Esophagus muscularis mucosa (tissue), 3 donors: ENCODE results near the gene CSRNP3.

ENCODE experiments used
- POLR2A ChIP-seq: fragments of 450-650 bp; IDR thresholded peaks from one replicate; pipeline ENCODE4 v1.6.1; 2017; ENCODE audit warnings: antibody characterized with exemption, moderate library complexity, mild to moderate bottlenecking, low read depth
- POLR2AphosphoS5 ChIP-seq, 2 donors: sonication (generic); formaldehyde crosslinking; IDR thresholded peaks; one replicate each; pipeline ENCODE4 v1.6.1; 2017; ENCODE audit warnings: antibody characterized with exemption in 2 of 2
- TF ChIP-seq, protein P1 (sequence below), 3 experiments: fragments of 200-600 bp in 2 of 3; fragments of 450-650 bp in 1 of 3; sonication (generic) in 2 of 3; IDR thresholded peaks; one replicate each; pipeline ENCODE4 v1.5.1; 2017 to 2019; ENCODE audit warnings: antibody characterized with exemption in 3 of 3, mild to moderate bottlenecking in 2 of 3, moderate library complexity in 1 of 3

DNA sequence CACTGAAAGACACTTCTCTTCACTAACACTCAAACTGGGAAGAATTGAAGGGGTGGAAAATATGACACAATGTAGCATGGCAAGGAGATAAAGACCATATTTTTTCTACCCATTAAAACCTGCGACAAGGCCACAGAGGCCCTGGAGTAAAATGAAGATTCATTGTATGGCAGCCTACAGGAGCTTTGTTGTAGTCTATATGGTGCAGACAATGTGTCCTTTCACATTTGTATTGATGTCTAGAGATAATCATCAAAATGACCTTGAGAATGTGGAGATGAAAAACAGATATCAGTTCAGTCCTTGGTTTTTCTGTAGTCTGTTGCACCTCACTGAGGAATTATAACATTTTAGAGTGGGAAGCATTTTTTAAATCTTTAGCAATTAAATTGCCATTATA lies 80.1 kb downstream of the CSRNP3 start:
- TF ChIP-seq, protein P1, sequence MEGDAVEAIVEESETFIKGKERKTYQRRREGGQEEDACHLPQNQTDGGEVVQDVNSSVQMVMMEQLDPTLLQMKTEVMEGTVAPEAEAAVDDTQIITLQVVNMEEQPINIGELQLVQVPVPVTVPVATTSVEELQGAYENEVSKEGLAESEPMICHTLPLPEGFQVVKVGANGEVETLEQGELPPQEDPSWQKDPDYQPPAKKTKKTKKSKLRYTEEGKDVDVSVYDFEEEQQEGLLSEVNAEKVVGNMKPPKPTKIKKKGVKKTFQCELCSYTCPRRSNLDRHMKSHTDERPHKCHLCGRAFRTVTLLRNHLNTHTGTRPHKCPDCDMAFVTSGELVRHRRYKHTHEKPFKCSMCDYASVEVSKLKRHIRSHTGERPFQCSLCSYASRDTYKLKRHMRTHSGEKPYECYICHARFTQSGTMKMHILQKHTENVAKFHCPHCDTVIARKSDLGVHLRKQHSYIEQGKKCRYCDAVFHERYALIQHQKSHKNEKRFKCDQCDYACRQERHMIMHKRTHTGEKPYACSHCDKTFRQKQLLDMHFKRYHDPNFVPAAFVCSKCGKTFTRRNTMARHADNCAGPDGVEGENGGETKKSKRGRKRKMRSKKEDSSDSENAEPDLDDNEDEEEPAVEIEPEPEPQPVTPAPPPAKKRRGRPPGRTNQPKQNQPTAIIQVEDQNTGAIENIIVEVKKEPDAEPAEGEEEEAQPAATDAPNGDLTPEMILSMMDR (IDR thresholded peaks at IDR 0.05): no peak
- TF ChIP-seq POLR2AphosphoS5 (IDR thresholded peaks at IDR 0.05): no peak
- TF ChIP-seq POLR2A: no peak
